K562 (cell line): ENCODE measurements around the gene TANGO6.

Experiments used
- BCLAF1 ChIP-seq, 2 experiments: fragments of 450-650 bp in 1 of 2; IDR thresholded peaks; 2 replicates each; pipeline ENCODE4 v1.6.1; 2011 to 2017; ENCODE audit warnings: low read depth in 2 of 2, antibody characterized with exemption in 1 of 2, borderline replicate concordance in 1 of 2, low read length in 1 of 2, mild to moderate bottlenecking in 1 of 2, mixed read lengths in 1 of 2; ENCODE audit not compliant: control insufficient read depth in 1 of 2
- IRF2 ChIP-seq: sonication (generic); formaldehyde crosslinking; IDR thresholded peaks from 2 replicates; pipeline ENCODE4 v1.8.1; 2022; ENCODE audit warnings: mild to moderate bottlenecking, missing genetic modification reagents
- PKNOX1 ChIP-seq: fragments of 450-650 bp; IDR thresholded peaks from 2 replicates; pipeline ENCODE4 v1.6.1; 2016
- U2AF2 ChIP-seq: fragments of 200-400 bp; formaldehyde crosslinking; optimal IDR thresholded peaks from 2 replicates; pipeline ENCODE3; 2017; ENCODE audit warnings: low read depth, mild to moderate bottlenecking, low read length
- ZBTB1 ChIP-seq: sonication (generic); formaldehyde crosslinking; IDR thresholded peaks from 2 replicates; pipeline ENCODE4 v1.8.1; 2023; ENCODE audit warnings: missing genetic modification reagents, low read depth, mild to moderate bottlenecking, borderline replicate concordance
- ZNF398 ChIP-seq: fragments of 250-450 bp; sonication (Bioruptor Pico); IDR thresholded peaks from 2 replicates; pipeline ENCODE4 v1.8.0; 2021; ENCODE audit warnings: moderate library complexity, mild to moderate bottlenecking, inconsistent platforms

- TF ChIP-seq U2AF2: no peak
- TF ChIP-seq BCLAF1 (IDR thresholded peaks at IDR 0.05; ENCODE audit: borderline replicate concordance in 1 of 2, control insufficient read depth in 1 of 2, low read depth in 2 of 2, low read length in 1 of 2): no peak
- no peak for TF ChIP-seq PKNOX1
- TF ChIP-seq ZNF398 (CRISPR knock-in tag): no peak
- no peak for TF ChIP-seq ZBTB1
- no peak for TF ChIP-seq IRF2 (CRISPR knock-in tag)
These were observed 151.7 kb downstream of the TANGO6 start for GRCh38 chr16:68995011-68995504.
